HG02623 (cell line): ENCODE data around the gene FLYWCH1.
A peak's percentile ranks its signal among the peaks of the same experiment; 100 is the strongest.

Experiments
- ATAC-seq: cut with Tn5 transposase; IDR thresholded peaks from one replicate; pipeline ENCODE4 v1.9.1; 2021; ENCODE audit warnings: moderate library complexity; ENCODE audit not compliant: unreplicated experiment

FLYWCH1 gene, protein sequence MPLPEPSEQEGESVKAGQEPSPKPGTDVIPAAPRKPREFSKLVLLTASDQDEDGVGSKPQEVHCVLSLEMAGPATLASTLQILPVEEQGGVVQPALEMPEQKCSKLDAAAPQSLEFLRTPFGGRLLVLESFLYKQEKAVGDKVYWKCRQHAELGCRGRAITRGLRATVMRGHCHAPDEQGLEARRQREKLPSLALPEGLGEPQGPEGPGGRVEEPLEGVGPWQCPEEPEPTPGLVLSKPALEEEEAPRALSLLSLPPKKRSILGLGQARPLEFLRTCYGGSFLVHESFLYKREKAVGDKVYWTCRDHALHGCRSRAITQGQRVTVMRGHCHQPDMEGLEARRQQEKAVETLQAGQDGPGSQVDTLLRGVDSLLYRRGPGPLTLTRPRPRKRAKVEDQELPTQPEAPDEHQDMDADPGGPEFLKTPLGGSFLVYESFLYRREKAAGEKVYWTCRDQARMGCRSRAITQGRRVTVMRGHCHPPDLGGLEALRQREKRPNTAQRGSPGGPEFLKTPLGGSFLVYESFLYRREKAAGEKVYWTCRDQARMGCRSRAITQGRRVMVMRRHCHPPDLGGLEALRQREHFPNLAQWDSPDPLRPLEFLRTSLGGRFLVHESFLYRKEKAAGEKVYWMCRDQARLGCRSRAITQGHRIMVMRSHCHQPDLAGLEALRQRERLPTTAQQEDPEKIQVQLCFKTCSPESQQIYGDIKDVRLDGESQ

DNA sequence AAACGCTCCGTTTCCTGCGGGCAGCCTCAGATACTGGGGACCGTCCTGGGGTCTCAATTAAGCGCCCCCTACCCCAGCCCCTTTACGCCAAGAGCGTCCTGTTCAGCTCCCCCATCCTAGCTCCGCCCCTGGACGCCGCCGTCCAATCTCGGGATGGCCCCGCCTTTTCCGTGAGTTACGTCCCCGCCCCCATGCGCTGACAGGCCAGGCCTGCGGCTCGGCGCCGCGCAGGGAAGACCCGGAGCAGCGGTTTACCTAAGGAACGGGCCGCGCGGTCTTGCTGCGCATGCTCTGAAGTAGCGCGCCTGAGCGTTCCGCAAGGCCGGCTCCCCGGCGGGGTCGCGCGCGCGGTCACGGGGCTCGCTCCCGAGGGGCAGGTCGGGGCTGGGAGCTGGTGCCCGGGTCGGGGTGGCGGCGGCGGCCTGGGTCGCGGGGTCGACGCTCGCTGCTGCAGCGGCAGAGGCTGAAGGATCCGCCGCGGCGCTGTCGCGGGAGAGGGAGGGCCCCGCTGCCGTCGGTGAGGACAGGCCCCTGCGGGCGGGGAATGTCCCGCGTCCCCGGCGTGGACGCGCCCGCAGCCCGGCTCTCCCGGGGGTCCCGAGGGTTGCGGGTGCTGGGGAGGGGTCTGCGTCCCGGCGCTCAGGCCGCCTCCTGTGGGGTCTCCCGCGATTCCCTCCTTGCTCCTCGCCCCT, at the start of gene FLYWCH1:
TSS of gene FLYWCH1 (plus strand) at position 294 of the 692 bp plus-strand sequence. CDS start 17,755 bp downstream, outside the sequence.
- peak; percentile 90 for ATAC-seq

DNA sequence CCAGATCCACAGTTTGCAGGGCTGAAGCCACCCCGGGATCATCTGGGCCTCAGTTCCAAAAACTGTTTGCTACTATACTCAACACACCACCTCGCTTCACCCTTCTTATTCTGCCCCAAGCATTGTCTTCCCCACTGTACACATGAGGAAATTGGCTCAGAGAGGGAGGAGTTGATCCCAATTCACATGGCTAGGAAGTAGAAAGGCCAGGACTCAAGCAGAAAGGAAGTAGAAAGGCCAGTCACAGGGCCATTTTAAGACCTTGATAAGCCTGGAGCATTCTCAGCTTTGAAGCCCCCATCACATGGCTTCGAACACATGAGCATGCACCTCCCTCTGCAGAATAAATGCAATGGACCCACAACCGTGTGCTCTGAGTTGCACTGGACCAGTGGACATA, 46.1 kb upstream of the FLYWCH1 start:
- ATAC-seq: no peak

DNA sequence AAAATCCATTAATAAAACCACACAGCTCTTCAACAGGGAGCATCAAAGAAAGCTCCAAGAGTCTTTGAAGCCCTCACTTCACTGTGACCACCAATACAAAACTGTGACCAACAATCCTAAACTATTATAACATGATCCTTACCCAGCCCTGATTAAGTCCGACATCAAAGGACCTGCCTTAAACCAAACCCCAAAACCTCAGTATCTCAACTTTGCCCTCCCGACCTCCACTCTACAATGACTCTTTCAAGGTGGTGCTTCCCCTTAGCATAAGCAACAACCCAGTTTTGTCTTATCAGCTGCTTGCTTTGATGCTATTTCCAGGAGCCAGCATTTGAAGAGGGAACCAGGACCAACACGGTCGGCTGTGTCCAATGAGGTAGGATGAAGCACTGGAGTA, 45.3 kb upstream of the FLYWCH1 start:
- ATAC-seq: no peak

DNA sequence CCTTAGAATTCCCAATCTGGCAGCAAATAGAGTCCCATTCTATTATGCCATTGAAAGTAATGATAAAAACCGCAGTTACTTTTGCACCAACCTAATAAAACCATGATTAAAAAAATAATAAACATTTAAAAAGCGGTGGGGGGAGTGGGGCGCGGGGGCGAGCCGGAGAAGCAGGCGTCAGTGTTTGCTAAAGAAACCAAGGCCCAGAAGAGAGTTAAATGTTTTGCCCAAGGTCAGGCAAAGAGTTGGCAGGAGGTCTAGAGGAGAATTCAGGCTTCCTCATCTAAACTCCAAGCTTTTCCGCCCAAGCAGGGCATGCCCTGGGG, 44.1 kb upstream of the FLYWCH1 start:
- ATAC-seq: no peak

DNA sequence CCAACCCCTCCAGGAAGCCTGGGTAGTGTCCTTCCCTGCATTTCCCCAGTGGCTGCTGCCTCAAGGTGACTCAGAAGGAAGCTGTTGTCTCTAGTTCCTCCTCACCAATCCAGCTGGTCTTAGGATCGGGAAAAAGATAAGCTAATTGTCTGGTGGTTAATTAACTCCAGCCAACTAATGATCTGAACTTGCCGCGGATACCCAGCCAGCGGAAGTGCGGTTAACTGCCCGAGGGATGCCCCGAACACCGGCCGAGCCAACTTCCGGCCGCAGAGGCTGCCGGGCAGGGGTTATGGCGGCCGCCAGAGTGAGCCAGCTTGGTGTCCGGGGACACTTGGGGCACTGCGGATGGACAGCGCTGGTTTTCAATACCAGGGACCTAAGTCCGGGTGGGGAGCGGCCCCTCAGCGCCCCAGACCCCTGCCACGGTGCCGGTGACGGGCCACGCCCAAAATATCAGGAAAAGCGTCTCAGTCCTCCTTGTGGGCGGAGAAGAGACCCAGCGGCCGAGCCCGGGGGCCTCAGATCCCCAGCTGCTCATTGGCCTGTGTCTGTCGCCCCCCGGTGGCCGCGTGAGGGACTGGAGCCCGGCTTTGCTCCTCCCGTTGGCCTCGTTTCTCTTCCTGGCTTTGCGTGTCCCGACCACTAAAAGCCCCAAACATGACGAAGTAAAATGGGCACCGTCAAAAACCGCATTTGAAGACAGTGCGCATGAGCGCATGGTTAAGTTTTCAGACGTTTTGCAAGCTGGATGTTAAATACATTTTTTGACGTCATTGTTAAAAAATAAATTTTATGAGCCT, 43.5 kb upstream of the FLYWCH1 start:
- peak; percentile 74 for ATAC-seq

DNA sequence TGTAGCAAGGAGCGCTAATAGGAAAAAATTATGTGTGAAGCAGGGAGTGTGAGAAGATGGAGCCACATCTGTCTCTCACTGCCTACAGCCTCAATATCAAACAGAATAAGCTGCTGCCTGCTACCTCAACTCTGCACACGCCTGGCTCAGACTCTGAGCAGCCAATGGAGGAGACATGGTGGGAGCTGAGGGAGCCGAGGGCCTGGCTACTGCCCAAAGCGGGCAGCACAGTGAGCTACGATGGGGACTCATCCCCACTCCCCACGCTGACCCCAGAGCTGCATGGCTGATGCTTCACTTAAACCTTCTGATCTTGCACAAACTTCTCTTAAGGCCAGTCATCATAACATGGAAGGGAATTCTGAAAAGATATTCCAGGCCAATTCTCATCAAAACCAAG, 39.8 kb upstream of the FLYWCH1 start:
- no peak for ATAC-seq

DNA sequence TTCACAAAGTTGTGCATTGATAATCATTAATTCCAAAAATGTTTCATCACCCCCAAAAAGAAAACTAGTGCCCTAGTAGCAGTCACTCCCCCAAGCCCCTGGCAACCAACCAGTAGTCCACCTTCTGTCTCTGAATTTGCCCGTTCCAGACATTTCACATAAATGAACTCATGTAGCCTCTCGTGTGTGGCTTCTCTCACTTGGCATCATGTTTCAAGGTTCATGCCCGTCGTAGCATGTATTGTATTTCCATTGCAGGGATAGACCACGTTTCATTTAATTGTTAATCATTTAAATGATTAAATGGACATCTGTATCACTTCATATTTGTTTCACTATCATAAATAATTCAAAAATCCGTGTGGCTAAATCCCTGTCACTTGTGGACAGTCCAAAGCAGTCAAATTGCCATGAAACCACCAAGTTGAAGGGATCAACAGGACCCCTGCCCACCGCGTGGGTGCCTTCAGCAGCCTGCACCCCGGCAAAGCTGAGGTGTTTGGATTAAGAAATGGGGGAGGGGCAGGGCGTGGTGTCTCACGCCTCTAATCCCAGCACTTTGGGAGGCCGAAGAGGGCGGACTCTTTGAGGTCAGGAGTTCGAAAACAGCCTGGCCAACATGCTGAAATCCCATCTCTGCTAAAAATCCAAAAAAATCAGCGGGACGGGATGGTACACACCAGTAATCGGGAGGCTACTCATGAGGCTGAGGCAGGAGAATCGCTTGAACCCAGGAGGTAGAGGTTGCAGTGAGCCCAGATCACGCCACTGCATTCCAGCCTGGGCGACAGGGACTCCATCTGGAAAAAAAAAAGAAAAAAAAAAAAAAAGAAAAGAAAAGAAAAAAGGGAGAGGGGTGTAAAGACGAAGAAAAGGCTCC, 37.5 kb upstream of the FLYWCH1 start:
- ATAC-seq: no peak

DNA sequence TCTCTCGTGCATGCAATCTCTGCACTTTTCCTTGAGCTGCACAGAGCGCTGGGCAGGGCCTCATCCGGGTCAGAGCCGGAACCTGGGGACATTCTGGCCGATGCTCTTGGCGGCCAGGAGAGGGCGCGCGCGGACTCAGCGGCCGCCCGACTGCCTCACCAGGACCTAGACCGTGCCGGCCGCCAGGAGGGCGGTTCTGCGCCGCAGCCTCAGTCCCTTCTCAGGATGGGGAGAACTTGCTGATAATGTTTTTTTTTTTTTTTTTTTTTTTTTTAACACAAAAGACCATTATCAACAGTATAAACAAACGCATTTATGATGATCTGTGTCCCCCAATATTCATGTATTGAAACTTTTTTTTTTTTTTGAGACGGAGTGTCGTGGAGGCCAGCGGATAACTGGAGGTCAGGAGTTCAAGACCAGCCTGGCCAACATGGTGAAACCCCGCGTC, 36.8 kb upstream of the FLYWCH1 start:
- no peak for ATAC-seq

DNA sequence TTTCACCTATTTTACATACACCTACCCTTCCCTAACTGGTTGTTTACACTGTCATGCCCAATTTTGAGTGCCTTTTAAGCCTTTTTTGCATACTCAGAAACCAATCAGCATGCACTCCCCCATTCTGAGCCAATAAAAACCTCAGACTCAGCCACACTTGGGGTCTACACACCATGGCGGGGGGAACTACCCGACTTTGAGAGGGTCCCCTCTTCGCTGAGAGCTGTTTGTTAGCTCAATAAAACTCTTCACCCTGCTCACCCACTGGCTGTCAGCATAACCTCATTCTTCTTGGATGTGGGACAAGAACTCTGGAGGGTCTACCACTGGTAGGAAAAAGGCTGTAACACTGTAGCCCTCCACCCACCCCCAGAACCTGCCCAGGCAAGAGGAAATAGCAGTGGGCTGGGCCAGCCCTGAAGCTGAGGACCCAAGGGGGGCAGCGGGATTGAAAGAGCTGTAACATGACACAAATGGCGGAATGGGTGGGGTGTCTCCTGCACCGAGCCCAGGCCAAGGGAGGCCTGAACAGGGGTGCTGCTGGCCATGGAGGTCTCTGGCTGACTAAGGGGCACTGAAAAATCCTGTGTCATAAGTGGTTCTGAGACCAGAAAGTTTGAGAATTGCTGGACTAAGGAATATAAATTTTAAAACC, 31.8 kb upstream of the FLYWCH1 start:
- no peak for ATAC-seq

DNA sequence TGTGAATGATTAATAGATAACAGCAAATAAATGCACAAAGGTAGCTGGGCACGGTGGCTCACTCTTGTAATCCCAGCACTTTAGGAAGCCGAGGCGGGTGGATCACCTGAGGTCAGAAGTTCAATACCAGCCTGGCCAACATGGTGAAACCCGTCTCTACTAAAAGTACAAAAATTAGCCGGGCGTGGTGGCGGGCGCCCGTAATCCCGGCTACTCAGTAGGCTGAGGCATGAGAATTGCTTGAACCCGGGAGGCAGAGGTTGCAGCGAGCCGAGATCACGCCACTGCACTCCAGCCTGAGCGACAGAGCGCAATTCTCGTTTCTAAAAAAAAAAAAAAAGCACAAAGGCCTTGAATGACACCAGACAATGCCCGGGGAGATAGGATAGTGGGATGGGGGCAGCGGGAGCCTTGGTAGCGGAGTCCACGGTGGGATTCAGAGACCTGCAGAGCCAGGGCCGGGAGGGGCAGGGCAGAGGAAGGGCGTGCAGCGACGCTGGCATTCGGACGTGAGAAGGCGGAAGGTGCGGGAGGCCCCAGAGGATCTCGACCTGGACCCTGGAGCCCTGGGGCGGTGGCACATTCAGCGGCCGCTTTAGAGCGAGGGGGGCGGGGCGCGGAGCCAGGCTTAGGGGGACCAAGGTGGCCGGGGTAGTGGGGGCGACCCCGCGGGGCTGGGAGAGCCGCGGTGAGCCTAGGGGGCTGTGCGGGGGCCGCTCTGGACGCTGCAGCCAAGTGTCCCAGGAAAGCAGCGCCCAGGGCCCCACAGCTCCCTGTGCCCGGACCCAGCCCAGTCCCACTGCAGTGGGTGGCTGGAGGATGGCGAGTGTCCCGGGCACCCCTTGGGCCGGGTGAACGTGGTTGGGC, 29.7 kb upstream of the FLYWCH1 start:
- no peak for ATAC-seq

DNA sequence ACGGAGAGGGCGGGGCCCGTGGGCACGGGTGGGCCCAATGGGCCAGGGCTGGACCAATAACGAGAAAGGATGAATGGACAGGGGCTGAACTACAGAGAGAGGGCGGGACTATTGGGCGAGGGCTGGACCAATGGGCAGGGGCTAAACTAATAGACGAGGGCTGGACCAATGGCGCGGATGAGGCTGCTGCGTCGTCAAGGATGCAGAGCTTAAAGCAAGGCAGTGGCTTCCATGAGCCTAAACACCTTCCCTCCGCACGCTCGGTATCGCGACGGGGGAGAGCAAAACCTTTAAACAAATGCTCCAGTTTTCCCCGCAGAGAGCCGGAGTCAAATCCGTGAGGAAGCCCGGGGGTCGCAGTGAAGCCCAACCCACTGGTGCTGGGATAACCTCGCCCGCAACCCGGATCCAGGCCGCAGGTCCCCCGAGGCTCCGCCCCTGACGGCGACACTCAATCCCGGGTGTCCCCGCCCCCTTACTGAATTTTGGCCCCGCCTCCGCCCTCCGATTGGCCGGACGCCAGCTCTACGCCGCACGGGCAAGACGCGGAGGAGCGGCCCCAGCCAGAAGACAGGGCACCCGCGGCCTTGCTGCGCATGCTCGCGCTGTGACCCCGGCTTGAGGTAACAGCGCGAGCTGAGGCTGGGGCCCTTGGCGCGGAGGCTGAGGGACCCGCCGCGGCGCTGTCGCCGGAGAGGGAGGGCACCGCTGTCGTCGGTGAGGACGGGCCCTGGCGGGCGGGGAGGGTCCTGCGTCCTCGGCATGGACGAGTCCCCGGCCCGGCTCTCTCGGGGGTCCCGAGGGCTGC, 28.9 kb upstream of the FLYWCH1 start, which contains the start of gene FLYWCH2:
TSS of gene FLYWCH2 (plus strand) at position 566 of the 808 bp plus-strand sequence. CDS start 13,235 bp downstream, outside the sequence.
- ATAC-seq: peak; percentile 90

DNA sequence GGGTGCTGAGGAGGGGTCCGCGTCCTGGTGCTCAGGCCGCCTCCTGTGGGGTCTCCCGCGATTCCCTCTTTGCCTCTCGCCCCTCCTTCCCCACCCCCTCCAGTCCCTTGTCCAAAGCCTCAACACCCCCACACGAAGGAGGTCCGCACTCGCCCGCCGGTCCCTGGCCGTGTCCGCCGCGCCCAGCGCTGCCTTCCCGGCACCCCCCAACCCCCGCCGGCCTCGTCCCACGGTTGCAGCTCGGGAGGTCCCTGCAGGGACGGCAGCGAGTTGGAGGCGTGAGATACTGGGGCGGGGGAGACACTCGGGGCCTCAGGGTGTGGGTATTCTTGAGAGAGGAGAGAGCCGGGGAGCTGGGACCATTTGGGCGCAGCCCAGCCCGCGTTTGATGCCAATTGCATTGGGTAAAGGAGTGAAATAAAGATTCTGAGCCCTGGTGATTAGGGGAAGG, 28.2 kb upstream of the FLYWCH1 start:
- ATAC-seq: no peak

DNA sequence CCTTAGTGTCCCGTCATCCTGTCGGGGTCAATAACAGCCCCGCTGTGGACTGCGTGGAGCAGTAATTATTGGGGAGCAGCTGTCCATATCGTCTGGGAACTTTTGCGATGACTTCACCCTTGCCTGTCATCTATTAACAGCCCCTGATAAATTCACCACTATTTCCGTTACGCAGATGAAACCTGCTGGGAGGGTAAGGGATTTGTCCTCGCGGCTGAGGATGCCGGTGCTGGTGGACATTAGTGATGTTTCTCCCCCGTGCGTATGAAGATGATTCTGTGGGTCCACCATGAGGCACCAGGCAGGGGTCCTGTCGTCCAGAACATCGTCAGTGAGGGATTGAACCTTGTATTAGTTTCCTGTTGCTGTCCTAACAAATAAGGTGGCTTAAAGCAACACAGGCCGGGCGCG, 27.7 kb upstream of the FLYWCH1 start:
- no peak for ATAC-seq

DNA sequence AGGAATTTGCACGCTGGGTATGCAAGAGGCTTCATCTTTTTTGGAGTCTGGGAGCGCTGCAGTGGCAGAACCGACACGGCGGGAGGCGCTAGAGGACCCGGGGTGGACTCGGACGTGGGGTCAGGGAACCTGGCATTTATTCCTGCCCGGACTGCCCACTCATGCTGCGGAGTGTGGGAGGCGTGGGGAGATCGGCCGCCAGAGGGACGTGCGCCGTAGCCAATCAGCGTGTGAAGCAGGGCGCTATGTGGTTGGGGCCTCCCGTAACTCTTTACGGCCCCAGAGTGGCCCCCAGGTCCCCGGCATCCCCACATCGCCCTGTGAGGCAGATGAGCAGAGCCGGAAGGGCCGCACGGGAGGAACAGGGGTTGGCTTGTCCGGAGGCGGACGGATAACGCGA, 17.5 kb upstream of the FLYWCH1 start:
- ATAC-seq: no peak

DNA sequence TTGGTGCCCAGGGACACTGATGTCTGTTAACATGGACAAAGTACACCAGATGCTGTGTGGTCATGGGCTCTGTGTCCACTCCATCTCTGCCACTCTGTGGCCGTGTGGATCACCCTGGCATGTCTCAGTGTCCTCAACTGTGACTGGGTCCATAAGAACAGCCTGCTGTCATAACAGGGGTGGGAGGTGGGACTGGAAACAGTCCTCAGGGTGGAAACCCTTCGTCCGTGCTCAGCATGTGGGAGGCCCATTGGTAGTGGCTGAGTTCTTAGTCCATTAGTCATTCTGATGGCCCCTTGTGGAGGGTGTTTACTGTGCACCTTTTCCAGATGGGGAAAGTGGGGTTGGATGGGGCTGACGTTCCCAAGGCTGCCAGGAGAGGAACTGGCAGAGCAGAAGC, 15.9 kb upstream of the FLYWCH1 start:
- no peak for ATAC-seq

DNA sequence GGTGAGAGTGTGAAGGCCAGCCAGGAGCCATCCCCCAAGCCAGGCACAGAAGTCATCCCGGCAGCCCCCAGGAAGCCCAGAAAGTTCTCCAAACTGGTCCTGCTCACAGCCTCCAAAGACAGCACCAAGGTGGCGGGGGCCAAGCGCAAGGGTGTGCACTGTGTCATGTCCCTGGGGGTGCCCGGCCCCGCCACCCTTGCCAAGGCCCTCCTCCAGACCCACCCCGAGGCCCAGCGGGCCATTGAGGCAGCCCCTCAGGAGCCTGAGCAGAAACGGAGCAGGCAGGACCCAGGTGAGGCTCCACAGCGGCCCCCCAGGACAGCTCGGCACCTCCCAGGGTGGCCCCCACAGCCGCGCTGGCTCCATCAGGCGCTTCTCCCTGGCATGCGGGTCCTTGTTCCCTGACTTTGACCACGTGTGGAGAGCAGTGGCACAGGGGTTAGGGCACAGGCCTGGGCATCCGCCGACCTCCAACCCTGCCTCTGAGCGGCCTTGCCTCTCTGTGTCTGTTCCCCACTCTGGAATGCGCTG, 15.2 kb upstream of the FLYWCH1 start:
- ATAC-seq: no peak

DNA sequence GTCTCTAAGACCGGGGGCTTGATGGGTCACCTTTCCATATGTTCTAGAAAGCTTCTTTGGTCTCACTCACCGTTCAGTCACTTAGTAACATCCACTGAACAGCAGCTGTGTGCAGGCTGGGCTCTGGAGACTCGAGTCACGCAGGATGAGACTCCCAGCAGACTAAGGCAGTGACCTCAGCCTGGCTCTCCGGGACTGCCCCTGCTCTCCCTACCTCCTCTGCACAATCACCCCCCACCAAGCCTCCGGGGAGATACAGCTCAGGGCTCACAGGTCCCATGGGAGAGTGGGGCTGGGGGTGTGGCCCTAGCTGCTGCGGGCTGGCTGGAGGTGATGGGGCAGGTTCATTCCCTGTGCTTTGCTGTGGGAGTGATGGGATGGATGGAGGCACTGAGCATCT, 14.6 kb upstream of the FLYWCH1 start:
- ATAC-seq: no peak
